ENCODE measurements around the gene CWC25.
"Not testable (repeated sequence)": the region's sequence is repeated elsewhere in the genome, so short reads cannot be mapped to it uniquely, and the experiment has no call there.

Gene CWC25

GRCh38 chr17:38852771-38853291 is 27.7 kb upstream of the CWC25 start:
- DNase-seq = peak in 1 of 4 experiments; percentile 30

GRCh38 chr17:38851434-38851833 is 26.3 kb upstream of the CWC25 start:
- DNase-seq = peak in 3 of 4 experiments; percentile 19 to 34 (median 33)

GRCh38 chr17:38850374-38850773 is 25.3 kb upstream of the CWC25 start:
- no peak for DNase-seq

- DNase-seq = no peak
Measured at GRCh38 chr17:38848939-38849605, 24.0 kb upstream of the CWC25 start.

- DNase-seq = no peak
Measured at GRCh38 chr17:38848557-38848891, 23.4 kb upstream of the CWC25 start.

GRCh38 chr17:38844261-38844757 is 19.2 kb upstream of the CWC25 start:
- DNase-seq = no peak

- DNase-seq = peak in 1 of 4 experiments; percentile 4
Measured at GRCh38 chr17:38825762-38826247, 684 bp upstream of the CWC25 start.

- DNase-seq = peak in 1 of 4 experiments; percentile 9
Measured at GRCh38 chr17:38815576-38816193, 9.4 kb downstream of the CWC25 start.

- DNase-seq = no peak
Measured at GRCh38 chr17:38809828-38810227, 15.3 kb downstream of the CWC25 start.

GRCh38 chr17:38800237-38800760 is 24.8 kb downstream of the CWC25 start:
- no peak for DNase-seq

GRCh38 chr17:38799501-38800236 is 25.5 kb downstream of the CWC25 start, which contains the start of gene PIP4K2B:
PIP4K2B (minus strand) TSS chr17:38799556; CDS start chr17:38799424, 132 bp downstream.
- DNase-seq = peak; percentile 96 to 98 (median 98)

GRCh38 chr17:38798614-38799500 is 26.3 kb downstream of the CWC25 start:
- DNase-seq = peak; percentile 46 to 74 (median 60)

GRCh38 chr17:38797828-38798227 is 27.3 kb downstream of the CWC25 start:
- no peak for DNase-seq

- DNase-seq = peak in 3 of 4 experiments; percentile 40
Measured at GRCh38 chr17:38797158-38797490, 28.0 kb downstream of the CWC25 start.

- DNase-seq = peak in 3 of 4 experiments; percentile 37 to 45 (median 39)
Measured at GRCh38 chr17:38796451-38797157, 28.5 kb downstream of the CWC25 start.

GRCh38 chr17:38794221-38794620 is 30.9 kb downstream of the CWC25 start:
- DNase-seq = no peak

- no peak for DNase-seq
Measured at GRCh38 chr17:38791162-38791561, 34.0 kb downstream of the CWC25 start.

GRCh38 chr17:38790148-38790707 is 34.9 kb downstream of the CWC25 start:
- not testable (repeated sequence) for DNase-seq

- DNase-seq = no peak
Measured at GRCh38 chr17:38789185-38789584, 35.9 kb downstream of the CWC25 start.

GRCh38 chr17:38787999-38788398 is 37.1 kb downstream of the CWC25 start:
- DNase-seq = not testable (repeated sequence)

- no peak for DNase-seq
Measured at GRCh38 chr17:38786372-38786771, 38.7 kb downstream of the CWC25 start.

Measured in suppressor macrophage (primary cell).